ENCODE measurements around the gene GNB2.
"Not testable (repeated sequence)": the region's sequence is repeated elsewhere in the genome, so short reads cannot be mapped to it uniquely, and the experiment has no call there.

GNB2 gene

GRCh38 chr7:100665168-100665726 lies 8.3 kb upstream of the GNB2 start:
- no peak for DNase-seq

GRCh38 chr7:100667331-100668068 lies 6.0 kb upstream of the GNB2 start:
- DNase-seq = no peak

GRCh38 chr7:100668069-100668449 lies 5.5 kb upstream of the GNB2 start:
- DNase-seq = no peak

- DNase-seq = not testable (repeated sequence)
Observed at GRCh38 chr7:100669106-100669505, 4.4 kb upstream of the GNB2 start.

DNA sequence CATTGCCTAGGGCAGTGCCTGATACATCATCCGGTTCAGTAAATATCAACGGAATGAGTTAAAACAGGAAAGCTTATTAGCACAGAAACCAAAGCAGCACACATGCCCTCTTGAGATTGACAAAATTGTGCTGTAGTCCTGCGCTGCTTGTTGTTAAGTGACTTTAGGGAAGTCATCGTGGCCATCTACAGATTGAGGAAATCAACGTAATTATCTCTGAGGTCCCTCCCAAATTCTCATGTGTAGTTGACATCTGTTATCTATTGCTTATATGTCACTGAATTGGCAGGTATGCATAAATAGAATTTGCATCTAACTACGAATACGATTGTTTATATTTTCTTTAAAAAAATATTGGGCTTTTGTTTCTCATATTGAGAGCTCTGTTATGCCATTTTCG lies 3.5 kb upstream of the GNB2 start:
- DNase-seq = no peak

- DNase-seq = no peak
Observed at GRCh38 chr7:100671353-100672327, 1.9 kb upstream of the GNB2 start.

- DNase-seq = no peak
Observed at GRCh38 chr7:100673942-100674410, 436 bp downstream of the GNB2 start.

- DNase-seq = no peak
Observed at GRCh38 chr7:100674411-100675104, 1.0 kb downstream of the GNB2 start.

GRCh38 chr7:100675105-100675451 lies 1.5 kb downstream of the GNB2 start:
- DNase-seq = no peak

DNA sequence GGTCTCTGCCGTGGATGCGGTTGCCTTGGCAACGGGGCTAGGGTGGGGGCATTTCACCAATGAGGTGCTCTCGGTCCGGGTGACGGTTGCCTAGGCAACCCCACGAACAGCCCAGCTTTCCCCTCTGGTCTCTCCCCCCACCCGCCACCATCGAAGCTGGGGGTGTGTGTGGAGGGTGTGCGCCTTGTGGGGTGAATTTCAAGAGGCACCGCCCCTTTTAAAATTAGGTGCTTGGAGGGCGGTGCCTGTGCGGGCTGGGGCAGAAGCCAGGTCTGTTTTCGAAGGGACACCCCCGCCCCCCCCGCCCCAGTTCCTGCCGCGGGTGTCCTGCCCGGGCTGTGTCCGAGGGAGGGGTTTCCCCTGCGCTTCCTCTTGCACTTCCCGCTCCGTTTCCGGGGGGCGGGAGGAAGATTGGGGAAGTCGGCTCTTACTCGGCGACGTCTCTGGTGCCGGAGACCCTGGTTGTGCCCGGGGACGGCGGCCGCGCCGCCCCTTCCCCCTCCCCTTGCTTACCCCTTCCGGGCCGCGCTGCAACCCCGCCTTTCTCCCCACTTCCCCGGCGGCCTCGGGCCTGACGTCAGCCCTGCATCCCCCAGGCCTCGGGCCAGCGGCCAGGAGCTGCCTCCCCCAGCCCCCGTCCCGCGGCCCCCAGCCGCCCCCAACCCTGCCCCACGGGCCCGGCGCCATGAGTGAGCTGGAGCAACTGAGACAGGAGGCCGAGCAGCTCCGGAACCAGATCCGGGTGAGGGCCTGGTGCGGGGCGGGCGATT lies 2.2 kb downstream of the GNB2 start:
- no peak for DNase-seq

GRCh38 chr7:100676501-100677306 lies 3.2 kb downstream of the GNB2 start:
- DNase-seq = no peak

DNA sequence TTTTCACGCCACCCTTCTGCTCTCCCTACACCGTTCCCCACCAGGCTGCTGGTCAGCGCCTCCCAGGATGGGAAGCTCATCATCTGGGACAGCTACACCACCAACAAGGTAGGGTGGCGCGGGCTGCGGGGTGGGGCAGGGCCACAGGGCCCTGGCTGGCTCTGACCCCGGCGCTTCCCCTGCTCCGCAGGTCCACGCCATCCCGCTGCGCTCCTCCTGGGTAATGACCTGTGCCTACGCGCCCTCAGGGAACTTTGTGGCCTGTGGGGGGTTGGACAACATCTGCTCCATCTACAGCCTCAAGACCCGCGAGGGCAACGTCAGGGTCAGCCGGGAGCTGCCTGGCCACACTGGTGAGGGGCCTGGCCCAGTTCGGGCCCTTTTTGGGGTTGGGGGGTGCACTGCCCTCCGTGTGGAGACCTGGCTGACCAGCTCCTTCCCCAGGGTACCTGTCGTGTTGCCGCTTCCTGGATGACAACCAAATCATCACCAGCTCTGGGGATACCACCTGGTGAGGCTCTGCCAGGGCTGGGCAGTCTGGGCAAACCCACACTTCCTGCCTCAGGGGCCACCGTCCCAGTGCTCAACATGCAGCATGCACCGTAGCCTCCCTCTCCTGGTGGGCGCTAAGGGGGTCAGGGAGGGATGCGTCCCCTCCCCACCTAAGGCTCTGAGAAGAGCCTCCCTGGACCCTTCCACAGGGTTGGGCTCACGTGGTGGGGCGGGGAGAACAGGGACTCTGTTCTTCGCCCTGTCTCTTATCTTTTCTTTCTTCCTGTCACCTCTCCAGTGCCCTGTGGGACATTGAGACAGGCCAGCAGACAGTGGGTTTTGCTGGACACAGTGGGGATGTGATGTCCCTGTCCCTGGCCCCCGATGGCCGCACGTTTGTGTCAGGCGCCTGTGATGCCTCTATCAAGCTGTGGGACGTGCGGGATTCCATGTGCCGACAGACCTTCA lies 4.0 kb downstream of the GNB2 start:
- DNase-seq = no peak

DNA sequence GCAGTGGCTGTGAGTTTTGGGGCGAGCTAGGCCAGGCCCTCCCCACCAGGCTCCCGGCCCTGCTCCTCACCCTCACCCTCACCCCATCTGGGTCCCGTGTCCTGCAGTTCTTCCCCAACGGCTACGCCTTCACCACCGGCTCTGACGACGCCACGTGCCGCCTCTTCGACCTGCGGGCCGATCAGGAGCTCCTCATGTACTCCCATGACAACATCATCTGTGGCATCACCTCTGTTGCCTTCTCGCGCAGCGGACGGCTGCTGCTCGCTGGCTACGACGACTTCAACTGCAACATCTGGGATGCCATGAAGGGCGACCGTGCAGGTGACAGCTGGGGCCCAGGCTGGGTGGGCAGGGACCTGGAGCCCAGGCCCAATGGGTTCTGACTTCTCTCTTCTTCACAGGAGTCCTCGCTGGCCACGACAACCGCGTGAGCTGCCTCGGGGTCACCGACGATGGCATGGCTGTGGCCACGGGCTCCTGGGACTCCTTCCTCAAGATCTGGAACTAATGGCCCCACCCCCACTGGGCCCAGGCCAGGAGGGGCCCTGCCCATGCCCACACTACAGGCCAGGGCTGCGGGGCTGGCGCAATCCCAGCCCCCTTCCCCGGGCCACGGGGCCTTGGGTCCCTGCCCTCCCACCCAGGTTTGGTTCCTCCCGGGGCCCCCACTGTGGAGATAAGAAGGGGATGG lies 4.9 kb downstream of the GNB2 start:
- no peak for DNase-seq

GRCh38 chr7:100679129-100679926 lies 5.8 kb downstream of the GNB2 start:
- DNase-seq = no peak

GRCh38 chr7:100679927-100680575 lies 6.5 kb downstream of the GNB2 start:
- DNase-seq = no peak

- DNase-seq = no peak
Observed at GRCh38 chr7:100680576-100681271, 7.2 kb downstream of the GNB2 start.

DNA sequence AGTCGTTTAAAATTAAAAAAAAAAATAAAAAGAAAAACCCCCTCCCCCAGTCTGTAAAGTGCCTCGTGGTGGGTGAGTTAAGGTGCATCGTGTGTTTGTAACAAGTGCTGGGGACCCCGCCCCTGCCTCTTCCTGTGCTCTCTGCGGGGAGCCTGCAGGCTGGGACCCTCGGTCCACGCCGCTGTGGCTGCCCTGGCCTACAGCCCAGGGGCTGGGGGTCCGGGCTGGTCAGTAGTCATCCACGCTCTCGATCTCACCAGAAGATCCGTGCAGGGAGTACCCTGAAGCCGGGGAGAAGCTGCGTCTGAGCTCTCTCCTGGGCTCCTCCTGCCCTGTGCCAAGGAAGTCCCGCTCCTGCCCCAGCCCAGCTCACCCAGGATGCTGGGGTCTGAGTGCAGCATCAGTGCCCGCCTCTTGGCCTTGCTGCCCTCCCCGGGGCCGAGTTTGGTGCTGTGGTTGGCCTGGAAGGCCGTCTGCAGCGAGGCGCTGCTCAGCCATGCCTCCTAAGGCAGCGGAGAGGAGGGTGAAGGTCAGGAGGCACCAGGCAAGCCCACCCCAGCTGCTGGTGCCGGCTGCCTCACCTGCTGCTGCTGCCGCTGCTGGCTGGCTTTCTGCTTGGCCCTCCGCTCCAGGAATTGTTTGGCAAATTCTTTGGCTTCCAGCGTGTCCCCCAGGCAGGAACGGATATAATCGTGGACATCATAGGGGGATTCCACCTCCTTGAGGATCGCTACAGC lies 8.1 kb downstream of the GNB2 start:
- DNase-seq = no peak
